NCI-H2081 treated with DMSO at 0.1 percent for 48 hours (cell line): ENCODE results near the gene CPEB1.

Experiments used
- DNase-seq: peaks from one replicate; lab custom pipeline; 2025; lab: John Stamatoyannopoulos, UW

CPEB1 gene

GRCh38 chr15:82595203-82595602, 52.0 kb downstream of the CPEB1 start:
- DNase-seq: no peak

GRCh38 chr15:82587805-82588204, 59.4 kb downstream of the CPEB1 start:
- DNase-seq: no peak

- DNase-seq: no peak
Observed at GRCh38 chr15:82585072-82585471, 62.1 kb downstream of the CPEB1 start.

GRCh38 chr15:82580713-82581112, 66.5 kb downstream of the CPEB1 start:
- no peak for DNase-seq

GRCh38 chr15:82575335-82575734, 71.8 kb downstream of the CPEB1 start:
- DNase-seq: no peak

- no peak for DNase-seq
Observed at GRCh38 chr15:82572986-82573385, 74.2 kb downstream of the CPEB1 start.

GRCh38 chr15:82572311-82572710, 74.9 kb downstream of the CPEB1 start:
- no peak for DNase-seq

- no peak for DNase-seq
Observed at GRCh38 chr15:82571722-82572222, 75.4 kb downstream of the CPEB1 start.

- DNase-seq: no peak
Observed at GRCh38 chr15:82570721-82571508, 76.2 kb downstream of the CPEB1 start.

GRCh38 chr15:82569834-82570233, 77.3 kb downstream of the CPEB1 start:
- DNase-seq: no peak

- no peak for DNase-seq
Observed at GRCh38 chr15:82568986-82569385, 78.2 kb downstream of the CPEB1 start.

- no peak for DNase-seq
Observed at GRCh38 chr15:82567661-82568060, 79.5 kb downstream of the CPEB1 start.

- no peak for DNase-seq
Observed at GRCh38 chr15:82566690-82567089, 80.5 kb downstream of the CPEB1 start.

GRCh38 chr15:82558502-82558901, 88.7 kb downstream of the CPEB1 start:
- no peak for DNase-seq

GRCh38 chr15:82556315-82557035, 90.7 kb downstream of the CPEB1 start:
- DNase-seq: no peak

- no peak for DNase-seq
Observed at GRCh38 chr15:82554849-82555248, 92.3 kb downstream of the CPEB1 start.

- DNase-seq: no peak
Observed at GRCh38 chr15:82554351-82554750, 92.8 kb downstream of the CPEB1 start.

- no peak for DNase-seq
Observed at GRCh38 chr15:82553846-82554245, 93.3 kb downstream of the CPEB1 start.

- no peak for DNase-seq
Observed at GRCh38 chr15:82552861-82553260, 94.3 kb downstream of the CPEB1 start.

- no peak for DNase-seq
Observed at GRCh38 chr15:82551646-82552247, 95.4 kb downstream of the CPEB1 start.

GRCh38 chr15:82549199-82549665, 97.9 kb downstream of the CPEB1 start:
- DNase-seq: no peak

- DNase-seq: no peak
Observed at GRCh38 chr15:82548700-82549099, 98.5 kb downstream of the CPEB1 start.

GRCh38 chr15:82545478-82545877, 101.7 kb downstream of the CPEB1 start:
- no peak for DNase-seq
